GM21825 (cell line): ENCODE measurements around the gene CCDC12.
"Not testable (repeated sequence)": the region's sequence is repeated elsewhere in the genome, so short reads cannot be mapped to it uniquely, and the experiment has no call there.

Experiments used
- ATAC-seq: cut with Tn5 transposase; IDR thresholded peaks from one replicate; pipeline ENCODE4 v1.9.1; 2021; ENCODE audit warnings: mild to moderate bottlenecking, moderate library complexity; ENCODE audit not compliant: unreplicated experiment

The CCDC12 gene

DNA sequence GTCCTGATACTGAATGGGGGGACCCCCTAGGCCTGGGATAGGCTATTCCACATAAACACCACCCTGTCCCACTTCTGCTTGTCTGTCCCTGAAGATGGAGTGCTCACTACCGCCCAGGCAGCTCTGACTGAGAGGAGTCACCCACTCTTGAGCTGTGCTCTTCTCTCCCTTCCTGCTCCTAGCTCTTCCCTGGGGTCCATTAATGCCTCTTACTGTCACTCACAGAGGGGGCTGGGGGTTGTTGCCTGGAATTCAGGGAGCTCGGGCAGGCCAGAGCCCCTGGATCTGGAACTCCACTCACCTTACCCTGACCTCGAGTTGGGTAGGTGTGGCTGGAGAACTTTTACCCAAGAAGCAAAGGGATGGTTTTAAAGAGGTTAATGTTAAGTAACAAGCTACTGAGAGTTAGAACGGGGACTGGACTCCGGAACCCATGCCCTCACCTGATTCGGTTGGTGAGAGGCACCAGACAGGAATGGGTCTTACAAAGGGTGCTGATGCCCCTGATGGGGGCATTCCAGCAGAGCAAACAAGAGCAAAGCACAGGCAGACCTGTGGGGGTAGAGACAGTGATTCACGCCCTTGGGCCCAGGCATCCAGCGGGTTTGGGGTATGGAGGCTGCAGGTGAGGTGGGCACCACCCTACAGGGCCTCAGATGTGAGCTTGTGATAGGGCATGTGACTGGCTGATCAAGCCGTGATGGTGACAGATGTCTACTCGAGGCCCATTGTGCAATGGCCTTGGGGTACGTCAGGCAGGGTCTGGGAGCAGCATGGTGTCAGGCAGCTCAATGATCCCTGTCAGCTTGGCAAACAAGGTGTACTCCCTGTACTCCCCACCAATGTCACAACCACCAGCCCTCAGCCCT is 8.3 kb upstream of the CCDC12 start:
- no peak for ATAC-seq

DNA sequence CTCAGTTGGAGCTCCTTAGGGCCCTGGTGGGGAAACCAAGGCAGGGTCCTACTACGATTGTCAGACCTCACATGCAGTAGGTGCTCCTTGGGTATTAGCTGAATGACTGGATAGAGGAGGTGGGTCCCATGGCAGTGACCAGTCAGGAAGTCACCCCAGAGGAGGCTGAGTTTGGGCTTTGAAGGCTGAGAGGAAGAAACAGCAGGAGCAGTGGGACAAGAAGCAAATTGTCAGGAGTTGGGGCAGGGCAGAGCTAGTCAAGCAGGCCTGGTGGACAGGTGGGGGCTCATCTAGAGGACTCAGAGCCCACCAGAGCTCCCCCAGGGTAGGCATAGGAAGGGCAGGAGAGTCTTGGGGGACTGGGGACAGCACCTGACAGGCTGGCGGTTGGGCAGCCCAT is 6.0 kb upstream of the CCDC12 start:
- no peak for ATAC-seq

DNA sequence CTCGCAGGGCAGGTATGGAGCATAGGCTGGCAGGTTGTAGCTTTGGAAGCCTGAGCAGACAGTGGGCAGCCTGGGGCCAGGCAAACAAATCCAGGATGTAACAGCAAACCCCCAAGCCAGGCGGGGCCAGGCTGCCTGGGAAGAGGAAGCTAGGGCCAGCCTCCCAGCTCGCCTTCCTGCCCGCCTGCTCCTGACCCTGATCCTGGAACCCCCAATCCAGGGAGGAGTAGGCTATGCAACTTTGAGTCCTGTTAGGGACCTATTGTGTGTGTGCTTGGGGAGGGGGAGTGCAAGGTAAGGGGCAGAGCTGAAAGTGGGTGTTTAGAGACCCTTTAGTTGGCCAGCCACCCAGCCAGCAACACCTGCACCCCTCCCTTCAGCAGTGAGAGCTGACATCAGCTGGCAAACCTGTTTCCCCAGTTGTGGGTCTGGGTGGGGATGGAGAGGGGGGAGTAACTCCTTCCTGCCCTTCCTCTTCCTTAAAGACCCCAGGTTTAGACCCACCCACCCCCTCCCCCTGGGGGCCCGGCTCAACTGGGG is 5.5 kb upstream of the CCDC12 start:
- ATAC-seq = no peak

DNA sequence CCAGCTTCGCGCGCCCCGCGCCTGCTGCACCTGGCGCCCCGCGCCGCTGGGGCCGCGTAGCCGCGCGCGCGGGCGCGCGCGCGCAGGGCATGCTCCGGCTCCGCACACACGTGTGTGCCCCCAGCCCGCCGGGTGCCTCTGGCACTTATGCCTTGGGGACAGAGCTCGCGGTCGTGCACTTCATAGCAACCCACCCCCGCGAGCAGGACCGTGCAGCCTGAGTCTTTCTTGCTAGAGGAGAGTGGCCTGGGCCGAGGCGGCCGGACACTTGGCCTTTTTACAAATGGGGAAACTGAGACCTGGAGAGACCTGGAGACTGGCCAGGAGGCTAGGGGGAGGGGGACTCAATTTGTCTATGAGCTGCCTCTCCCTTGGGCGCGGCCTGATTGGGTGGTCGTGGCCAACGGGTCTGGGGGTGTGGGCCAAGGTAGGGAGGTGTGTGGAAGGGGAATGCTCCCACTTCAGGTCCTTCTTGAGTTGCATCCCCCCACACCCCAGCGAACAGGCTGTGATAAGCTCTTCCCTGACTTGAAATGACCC is 3.5 kb upstream of the CCDC12 start:
- ATAC-seq = no peak

DNA sequence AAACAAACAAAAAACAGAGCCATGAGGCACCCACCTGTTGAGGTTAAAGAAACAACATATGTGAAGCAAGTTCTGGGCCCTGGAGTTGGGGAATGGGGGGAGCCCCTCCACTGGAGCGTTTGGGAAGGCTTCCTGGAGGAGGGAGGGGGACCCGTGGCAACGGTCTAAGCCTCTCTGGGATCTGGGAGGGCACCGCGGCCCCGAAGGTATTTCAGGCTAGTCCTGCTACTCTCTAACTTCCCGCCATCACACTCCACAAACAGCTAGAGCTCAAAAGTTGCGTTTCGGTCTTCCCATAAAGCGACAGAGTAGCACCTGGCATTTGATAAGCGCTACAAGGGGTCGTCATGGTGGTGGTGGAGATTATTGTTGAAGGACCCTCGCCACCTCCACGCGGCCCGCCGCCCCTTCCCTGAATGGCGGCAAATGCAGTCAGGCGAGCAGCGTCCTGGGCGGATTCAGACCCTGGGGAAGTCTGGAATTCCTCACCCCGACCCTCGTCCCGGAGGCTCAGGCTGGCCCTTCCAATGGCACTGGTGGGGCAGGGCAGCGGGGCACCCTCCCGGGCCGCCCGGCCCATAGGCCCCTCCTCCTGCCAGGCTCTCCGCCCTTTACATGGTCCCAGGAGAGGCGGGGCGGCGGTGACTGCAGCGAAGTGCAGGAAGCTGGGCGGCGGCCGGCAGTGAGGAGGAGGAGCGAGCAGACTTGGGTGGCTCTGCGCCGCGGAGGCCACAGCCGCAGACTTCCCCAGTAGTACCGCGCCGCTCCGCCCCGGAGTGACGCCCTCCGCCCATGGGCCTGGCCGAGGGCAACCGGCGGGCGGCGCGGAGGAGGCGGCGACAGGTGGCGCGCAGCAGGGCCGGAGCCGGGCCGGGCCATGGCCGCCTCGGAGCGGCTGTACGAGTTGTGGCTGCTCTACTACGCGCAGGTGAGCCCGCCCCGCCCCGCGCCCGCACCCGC is 2.7 kb upstream of the CCDC12 start, which contains the start of gene NBEAL2:
Gene NBEAL2 (plus strand): TSS at position 682 of the 960 bp plus-strand sequence. CDS start 196 bp downstream, at position 878.
- peak; percentile 71 for ATAC-seq

DNA sequence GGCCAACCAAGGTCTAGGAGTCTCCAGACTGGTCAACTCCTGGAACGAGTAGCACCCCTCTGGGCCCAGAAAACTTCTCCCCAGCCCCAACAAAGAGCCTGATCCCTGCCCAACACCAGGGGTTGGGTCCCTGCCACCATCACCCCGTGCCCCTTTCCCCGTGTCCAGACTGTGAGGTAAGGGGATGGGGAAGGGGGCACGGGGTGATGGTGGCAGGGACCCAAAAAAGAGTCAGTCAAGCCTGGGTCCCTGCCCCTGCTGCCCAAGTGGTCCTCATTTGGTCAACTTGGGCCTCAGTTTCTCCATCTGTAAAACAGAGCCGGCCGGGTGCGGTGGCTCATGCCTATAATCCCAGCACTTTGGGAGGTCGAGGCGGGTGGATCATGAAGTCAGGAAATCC is 1.8 kb upstream of the CCDC12 start:
- no peak for ATAC-seq

DNA sequence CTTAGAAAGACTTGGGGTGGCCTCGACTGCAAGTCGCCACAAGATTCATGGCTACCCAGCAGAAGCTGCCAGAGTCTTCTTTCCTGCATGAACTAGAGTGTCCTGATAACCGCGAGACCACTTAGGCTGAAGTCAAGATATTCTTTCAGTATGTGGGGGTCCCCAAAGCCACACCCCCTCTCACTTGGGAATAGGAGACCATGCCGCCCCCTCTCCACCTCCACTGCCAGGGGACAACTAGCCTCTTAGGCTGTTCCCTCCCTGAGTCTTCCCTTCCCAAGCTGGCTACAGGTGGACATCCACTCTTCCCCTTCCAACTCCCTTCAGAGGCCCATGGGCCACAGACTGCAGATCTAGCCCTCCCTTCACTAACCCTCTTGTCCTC is 1.3 kb upstream of the CCDC12 start:
- no peak for ATAC-seq

DNA sequence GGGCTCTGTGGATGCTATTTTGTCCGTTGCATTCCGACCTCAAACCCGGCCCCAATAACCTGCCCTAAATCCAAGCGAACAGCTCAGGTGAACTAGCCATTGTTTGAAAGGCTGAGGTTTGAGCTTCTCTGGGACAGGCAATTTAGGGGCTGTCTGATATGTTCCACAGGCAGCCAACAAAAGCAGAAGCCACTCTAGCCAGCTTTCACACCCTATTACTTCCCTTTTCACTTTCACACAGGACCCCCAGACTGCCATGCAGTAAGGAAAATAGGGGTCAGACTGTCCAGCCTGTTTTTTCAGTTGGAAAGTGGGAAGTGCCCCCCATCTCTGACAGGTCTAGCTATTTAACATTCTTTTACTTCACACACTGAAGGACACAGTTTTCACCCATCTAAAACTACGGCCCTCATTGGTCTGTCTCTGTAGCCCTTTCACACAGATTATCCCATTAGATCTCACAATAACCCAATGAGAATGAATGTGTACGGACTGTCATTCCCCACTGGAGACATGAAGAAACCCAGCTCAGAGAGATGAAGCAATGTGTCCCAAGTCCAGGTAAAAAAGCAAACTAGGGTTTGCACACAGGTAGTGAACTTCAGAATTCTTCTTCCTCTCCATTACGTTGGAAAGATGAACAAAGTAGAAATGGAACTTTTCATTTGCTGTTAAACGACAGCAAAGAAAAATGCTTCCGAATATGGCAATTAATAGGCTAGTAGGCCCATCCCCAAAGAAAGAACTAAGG is 1.9 kb downstream of the CCDC12 start:
- ATAC-seq = no peak

DNA sequence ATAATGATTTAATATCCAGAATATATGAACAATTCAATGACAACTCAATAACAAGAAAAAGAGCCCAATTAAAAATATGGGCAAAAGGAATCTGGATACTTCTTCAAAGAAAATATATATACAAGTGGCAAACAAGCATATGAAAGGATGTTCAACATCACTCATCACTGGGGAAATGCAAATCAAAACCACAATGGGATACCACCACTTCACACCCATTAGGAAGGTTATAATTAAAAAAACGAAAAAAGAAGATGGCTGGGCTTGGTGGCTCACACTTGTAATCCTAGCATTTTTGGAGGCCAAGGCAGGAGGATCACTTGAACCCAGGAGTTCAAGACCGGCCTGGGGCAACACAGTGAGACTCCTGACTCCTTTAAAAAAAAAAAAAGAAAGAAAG is 4.1 kb downstream of the CCDC12 start:
- no peak for ATAC-seq

DNA sequence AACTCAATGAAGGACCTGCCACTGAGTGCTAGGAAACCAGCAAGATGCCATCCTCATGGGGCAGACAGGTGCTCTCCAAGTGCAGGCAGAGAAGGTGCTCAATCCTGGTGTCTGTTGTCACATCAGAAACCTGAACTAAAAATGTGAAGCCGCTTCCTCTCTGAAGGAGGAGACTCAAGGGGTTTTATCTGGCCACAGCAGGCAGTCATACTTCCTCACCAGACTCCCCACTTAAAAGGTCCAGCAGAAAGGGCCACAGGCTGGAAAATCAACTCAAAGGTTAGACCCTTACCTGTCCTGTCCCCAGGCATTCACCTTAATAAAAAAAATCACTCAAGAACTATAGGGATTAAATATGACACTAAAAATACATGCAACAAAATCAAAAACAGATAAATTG is 4.8 kb downstream of the CCDC12 start:
- no peak for ATAC-seq

DNA sequence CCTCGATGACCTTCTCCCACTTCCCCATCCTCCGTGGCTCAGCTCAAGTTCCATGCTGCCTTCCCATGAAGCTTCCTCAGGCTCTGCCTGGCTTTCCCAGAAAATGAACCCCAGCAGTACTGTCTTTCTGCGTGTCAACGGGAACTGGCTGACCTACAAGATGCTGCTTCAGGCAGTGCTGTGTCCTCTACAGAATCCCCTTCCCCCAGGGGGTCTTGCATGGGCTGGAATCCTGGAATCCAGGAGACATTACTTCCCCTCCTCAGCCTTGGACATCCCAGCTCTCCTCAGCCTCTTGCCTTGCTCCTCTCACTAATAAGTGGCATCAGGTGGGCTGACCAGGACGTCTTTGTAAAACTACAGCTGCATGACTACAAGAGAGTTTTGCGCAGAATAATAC is 5.4 kb downstream of the CCDC12 start:
- ATAC-seq = no peak

DNA sequence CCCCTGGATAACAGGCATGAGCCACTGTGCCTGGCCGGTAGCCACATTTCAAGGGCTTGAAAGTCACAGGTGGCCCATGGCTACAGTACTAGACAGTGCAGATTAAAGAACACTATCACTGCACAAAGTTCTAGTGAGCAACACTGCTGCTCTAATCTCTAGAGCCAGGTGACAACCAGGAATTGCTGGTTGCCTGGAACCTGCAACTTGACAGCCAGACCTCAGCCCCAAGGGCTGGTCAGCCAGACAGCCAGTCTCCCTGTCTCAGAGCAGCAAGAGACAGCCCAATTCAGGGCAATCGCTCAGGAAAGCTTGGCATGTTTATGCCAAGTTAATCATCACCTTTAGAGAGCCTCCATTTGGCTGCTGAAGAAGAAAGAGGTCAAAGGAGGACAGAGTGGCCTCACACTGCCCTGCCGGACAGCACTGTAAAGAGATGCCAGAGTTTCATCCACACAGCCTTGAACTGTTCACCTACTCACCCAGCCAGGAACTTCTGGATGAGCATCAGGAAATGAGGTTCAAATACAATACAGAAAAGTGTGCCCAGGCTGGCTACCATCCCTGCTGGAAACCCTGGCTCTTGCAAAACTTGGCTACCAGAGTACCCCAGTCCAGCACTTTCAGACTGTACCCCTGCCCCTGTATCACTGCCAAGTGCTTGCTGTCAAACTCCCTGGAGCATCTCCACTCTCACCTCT is 6.0 kb downstream of the CCDC12 start:
- no peak for ATAC-seq

DNA sequence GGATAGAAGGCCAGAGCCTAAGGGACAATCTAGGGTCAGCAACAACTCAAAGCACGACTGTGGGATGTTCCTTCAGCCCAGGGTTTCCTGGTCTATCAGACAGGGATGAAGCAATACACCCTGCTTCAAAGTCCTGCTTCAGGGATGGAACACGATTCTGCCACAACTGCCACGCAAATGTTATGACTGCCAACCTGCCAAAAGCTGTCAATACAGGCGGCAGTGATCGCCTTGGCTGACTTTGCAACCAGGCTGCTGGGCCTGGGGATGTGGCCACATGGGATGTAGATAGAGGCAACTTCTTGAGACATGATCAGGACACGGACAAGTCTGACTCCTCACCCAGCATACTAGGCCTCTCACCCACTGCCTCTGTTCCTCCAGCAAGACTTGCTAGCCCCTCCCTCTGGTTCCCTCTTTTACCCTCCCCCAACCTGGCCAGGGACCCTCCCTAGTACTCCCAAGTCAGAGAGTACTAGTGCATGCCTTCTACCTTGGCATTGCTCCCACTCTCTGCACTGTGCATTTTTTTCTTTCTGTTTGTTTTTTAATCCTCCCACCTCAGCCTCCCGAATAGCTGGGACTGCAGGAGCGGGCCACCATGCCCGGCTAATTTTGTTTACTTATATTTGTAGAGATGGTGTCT is 7.6 kb downstream of the CCDC12 start:
- ATAC-seq = no peak

DNA sequence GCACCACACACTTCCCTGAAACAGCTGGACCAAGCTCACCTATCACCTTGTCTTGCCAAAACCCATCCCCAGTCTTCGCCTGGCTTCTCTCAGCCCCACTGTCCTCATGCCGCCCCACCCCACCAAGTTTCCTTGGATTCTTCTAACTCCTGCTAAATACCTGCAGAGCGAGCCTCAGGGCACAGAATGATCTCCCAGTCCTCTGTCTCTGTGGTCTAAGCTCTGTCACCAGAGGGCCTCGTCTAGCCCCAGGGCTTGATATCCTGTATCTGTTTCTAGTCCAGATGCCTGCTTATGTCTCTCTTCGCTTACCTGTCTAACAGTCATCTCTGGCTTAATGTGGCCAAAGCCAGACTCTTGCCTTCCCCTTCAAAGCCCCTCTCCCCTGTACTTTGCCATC is 9.7 kb downstream of the CCDC12 start:
- no peak for ATAC-seq

DNA sequence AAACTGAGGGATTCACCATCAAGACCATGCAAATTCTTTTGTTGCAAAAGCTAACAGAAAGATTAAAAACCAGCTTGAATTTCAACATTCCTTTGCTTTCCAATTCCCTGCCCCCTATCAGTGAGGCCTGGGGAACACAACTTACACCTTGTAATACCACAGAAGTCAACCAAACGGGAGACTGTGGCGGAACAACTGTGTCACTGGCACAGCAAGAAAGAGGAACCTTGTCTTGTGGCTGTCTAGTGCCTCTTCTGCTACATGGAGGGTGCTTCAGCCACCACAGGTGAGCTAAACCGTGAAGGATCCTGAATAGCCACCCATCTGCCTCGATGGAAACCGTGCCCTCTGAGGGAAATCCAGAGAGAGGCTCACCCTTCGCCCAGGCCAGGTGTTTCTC is 11.4 kb downstream of the CCDC12 start:
- ATAC-seq = no peak

DNA sequence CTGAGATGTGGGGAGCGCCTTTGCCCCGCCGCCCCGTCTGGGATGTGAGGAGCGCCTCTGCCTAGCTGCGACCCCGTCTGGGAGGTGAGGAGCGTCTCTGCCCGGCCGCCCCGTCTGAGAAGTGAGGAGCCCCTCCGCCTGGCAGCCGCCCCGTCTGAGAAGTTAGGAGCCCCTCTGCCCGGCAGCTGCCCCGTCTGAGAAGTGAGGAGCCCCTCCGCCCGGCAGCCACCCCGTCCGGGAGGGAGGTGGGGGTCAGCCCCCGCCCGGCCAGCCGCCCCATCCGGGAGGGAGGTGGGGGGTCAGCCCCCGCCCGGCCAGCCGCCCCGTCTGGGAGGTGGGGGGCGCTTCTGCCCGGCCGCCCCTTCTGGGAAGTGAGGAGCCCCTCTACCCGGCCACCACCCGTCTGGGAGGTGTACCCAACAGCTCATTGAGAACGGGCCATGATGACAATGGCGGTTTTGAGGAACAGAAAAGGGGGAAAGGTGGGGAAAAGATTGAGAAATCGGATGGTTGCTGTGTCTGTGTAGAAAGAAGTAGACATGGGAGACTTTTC is 12.4 kb downstream of the CCDC12 start:
- ATAC-seq = not testable (repeated sequence)

DNA sequence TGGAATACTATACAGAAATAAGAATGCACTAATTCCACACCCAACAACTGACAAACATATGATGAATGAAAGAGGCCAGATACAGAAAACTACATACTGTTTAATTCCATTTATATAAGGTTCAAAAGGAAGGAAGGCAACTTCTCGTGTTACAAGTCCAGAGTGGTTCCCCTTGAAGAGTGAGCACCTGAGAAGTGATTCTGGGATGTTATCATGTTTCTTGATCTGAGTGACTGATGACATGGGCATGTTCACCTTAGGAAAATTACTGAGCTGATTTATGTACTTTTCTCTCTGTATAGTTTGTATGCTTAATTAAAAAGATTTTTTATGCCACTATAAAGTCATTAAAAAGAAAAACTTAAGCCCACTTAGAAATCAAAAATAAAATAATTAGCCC is 13.6 kb downstream of the CCDC12 start:
- no peak for ATAC-seq

DNA sequence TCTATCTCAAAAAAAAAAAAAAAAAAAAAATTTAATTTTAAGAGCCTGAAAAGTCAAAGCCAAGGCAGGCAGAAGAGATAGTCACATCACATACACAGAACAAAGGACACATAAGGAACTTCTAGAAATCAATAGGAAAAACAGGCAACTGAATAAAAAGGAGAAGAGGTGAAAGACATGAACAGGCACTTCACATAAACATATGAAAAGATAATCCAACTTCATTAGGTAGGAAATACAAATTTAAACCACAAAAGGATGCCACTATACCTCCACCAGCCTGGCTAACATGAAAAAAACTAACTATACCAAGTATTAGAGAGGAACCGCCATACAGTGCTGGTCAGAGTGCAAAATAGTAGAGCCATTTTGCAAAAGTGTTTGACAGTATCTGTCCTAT is 14.1 kb downstream of the CCDC12 start:
- ATAC-seq = no peak

DNA sequence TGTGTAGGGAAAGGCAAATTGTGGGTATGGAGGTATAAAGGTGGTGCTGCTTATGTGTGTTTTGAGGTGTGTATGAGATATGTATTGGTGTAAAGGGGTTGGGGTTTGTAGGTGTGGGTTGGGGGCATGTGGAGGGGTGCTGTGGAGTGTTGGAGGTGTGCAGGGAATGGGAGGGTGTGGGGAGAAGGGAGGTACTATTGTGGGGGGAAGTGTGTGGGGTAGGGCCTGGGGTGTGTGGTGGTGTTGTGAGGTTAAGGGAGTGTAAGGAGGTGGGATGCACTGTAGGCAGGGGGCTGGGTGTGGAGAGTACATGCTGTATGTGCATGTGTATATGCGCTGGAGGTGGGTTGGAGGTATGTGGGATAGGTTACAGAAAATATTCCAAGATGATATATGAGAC is 15.7 kb downstream of the CCDC12 start:
- ATAC-seq = no peak
